GM19240 (cell line): ENCODE results near the gene AUTS2.
"Not testable (repeated sequence)": the region's sequence is repeated elsewhere in the genome, so short reads cannot be mapped to it uniquely, and the experiment has no call there.

Source experiments
- DNase-seq: peaks from one replicate; pipeline ENCODE4 v3.0.0; 2011; ENCODE audit warnings: low spot score; ENCODE audit not compliant: insufficient read length

AUTS2 gene

GRCh38 chr7:70786076-70786475, 1187.8 kb downstream of the AUTS2 start:
- no peak for DNase-seq

DNA sequence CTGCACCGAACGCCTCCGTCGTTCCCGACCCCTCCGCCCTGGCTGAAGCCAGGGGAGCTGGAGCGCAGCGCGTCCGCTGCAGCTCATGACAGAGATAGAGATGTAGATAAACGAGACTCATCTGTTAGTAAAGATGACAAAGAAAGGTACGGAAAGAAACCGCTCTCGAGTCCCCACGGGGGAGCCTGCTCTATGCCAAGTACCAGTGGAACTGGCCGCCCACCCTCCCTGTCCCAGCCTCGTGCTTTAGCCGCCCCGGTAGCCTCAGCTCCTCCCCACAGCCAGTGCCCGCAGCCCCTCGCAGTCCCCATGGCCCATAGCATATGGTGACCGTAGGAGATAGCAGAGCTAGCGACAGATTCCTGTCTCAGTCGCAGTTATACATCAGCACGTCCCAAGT, 1189.0 kb downstream of the AUTS2 start:
- DNase-seq = no peak

DNA sequence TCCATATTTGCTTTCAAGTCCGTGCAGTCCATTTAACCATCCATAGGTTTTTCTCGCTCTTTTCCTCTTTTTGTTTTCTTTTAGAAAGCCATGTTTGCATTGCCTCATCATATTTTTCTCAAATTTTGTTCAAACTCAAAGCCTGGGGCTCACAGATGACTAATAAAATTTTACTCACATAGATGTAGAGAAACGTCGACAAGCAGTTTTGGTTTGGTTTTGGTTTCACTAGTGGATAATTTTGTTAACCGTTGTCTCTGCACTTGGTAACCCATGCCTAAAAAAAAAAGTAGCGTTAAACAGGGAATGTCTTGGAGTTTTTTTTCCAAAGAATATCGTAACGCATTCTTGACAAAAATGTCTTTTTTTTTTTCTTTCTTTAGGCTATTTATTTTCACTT, 1189.5 kb downstream of the AUTS2 start:
- no peak for DNase-seq

GRCh38 chr7:70788276-70788675, 1190.0 kb downstream of the AUTS2 start:
- DNase-seq = no peak

DNA sequence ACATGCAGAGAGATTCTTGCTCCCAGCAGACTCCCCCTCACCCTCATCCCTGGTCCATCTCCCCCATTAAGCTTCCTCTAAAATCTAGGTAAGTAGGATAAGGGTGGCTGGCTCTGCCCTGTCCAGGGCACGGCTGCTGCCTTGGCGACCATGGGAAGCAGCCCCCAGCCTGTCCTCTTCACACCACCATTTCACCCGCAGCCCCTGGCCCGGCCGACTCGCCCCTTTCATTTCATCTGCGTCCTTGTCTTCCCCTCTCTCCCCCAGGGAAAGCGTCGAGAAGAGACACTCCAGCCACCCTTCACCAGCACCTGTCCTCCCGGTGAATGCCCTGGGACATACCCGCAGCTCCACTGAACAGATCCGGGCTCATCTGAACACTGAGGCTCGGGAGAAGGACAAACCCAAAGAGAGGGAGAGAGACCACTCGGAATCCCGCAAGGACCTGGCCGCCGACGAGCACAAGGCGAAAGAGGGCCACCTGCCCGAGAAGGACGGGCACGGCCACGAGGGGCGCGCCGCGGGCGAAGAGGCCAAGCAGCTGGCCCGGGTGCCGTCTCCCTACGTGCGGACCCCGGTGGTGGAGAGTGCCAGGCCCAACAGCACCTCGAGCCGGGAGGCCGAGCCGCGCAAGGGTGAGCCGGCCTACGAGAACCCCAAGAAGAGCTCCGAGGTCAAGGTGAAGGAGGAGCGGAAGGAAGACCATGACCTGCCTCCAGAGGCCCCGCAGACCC, 1191.4 kb downstream of the AUTS2 start:
- no peak for DNase-seq

GRCh38 chr7:70790215-70791073, 1192.2 kb downstream of the AUTS2 start:
- no peak for DNase-seq

- DNase-seq = no peak
These were observed 1193.1 kb downstream of the AUTS2 start for GRCh38 chr7:70791341-70791740.

DNA sequence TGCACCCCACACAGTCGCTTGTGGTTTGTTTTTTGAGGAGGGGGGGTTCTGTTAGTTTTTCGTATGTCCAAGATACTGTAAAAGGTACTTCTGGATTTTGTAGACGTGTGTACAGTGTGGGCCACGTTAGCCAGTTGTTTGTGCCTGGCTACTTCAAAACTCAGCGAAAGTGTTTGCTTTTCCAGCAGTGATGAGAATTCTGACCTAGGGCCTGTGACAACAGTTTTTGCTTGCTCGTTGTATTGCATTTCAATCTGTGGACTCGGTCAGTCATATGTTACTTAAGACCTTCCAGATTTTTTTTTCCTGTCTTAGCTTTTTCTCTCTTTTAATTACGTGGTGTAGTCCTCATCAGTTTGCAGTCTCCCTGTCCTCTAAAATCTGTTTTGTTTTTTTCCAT, 1194.8 kb downstream of the AUTS2 start:
- DNase-seq = no peak

- no peak for DNase-seq
These were observed 1195.5 kb downstream of the AUTS2 start for GRCh38 chr7:70793821-70794220.

DNA sequence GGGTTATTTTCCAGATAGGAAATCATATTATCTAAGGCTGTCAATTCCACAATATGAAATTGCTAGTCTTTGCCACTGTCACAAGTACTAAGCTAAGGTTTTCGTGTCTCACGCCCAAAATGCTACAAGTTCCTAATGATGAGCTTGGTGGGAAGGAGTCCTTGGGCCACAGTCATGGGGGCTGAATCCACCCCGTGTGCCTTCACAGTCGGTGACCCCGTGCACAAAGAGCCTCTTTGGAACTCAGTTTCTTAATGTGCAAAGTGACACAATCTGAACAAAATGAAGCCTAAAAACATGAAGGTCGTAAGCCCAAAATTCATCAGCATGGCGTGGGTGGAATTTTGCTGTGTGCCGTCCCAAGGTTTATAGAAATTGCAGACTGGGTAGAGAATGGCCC, 1196.7 kb downstream of the AUTS2 start:
- no peak for DNase-seq

GRCh38 chr7:70795948-70796347, 1197.7 kb downstream of the AUTS2 start:
- no peak for DNase-seq

DNA sequence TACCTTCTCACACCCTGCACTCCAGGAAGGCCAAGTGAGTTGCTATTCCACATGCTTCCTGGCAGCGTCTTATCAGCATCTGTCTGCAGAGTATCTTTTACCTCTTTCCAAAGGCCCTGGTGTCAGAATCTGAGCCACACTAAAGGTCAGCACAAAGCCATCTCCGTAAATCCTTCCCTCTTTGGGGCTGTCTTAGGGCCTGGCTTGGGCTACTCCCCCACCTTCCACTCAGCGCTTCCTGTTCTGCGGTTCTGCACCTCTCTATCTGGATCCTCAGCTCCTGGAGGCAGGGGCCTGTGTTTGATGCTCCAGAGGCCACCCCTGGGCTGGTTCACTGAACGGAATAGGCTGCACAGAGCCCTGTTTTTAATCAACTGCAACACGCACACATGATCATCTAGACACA, 1198.8 kb downstream of the AUTS2 start:
- DNase-seq = no peak

DNA sequence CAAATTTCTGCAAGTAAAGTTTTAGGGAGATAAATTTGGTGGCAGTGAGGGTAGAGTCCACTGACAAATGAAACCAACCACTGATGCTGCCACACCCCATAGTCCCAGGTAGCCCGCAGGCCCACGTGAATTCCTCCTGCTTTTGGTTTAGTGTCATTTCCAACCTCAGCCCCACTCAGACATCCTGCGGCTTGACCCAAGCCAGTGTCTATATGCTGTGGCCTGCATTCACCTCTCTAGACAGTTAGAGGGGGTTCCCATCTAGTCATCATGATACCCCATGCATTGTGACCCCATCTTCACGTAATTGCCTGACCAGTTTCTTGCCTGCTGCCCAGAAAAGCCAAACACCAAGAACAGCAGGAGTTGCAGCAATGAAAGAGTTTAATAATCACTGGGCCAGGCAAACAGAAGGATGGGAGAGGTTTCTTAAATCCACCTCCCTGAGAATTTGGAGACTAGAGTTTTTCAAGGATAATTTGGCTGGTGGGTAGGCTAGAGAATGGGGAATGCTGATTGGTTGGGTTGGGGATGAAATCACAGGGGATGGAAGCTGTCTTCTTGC, 1201.6 kb downstream of the AUTS2 start:
- DNase-seq = no peak

- no peak for DNase-seq
These were observed 1207.1 kb downstream of the AUTS2 start for GRCh38 chr7:70805360-70805759.

- DNase-seq = no peak
These were observed 1209.4 kb downstream of the AUTS2 start for GRCh38 chr7:70807650-70808049.

GRCh38 chr7:70808876-70809275, 1210.6 kb downstream of the AUTS2 start:
- DNase-seq = no peak

DNA sequence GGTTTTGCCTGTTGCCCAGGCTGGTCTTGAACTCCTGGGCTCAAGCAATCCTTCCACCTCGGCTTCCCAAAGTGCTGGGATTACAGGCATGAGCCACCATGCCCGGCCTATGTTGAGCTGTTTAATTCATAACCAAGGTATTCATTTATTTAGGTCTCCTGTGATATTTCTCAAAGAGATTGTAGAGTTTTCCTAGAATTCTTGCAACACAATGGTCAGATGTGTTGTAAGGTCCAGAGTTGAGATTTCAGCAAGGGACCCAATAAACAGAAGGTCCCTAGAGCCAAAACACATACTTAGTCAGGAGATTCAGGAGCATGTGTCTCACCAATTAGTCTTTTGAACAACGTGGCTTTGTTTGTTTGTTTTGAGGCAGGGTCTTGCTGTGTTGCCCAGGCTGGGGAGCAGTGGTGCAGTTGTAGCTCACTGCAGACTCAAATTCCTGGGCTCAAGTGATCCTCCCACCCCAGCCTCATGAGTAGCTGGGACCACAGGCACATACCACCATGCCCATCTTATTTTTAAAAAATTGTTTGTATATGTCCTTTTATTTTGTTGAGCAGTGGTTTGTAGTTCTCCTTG, 1212.4 kb downstream of the AUTS2 start:
- no peak for DNase-seq

DNA sequence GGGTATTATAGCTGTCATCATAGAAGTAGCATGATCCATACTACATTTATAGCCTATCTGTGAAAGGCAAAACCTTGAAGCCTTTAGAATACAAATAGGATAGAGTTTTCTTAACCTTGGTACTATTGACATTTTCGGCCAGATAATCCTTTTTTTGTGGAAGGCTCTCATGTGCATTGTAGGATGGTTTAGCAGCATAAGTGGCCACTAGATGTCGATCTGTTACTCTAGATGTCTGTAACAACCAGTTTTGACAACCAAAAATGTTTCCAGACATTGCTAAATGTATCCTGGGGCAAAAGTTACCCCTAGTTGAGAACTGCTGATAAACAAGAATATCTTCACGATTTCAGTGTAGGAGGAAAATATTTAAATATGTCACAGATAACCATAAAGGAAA, 1214.2 kb downstream of the AUTS2 start:
- no peak for DNase-seq

DNA sequence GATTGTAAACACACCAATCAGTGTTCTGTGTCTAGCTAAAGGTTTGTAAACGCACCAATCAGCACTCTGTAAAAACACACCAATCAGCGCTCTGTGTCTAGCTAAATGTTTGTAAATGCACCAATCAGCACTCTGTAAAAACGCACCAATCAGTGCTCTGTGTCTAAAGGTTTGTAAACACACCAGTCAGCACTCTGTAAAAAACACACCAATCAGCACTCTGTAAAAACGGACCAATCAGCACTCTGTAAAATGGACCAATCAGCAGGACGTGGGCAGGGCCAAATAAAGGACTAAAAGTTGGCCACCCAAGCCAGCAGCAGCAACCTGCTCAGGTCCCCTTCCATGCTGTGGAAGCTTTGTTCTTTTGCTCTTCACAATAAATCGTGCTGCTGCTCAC, 1224.2 kb downstream of the AUTS2 start:
- DNase-seq = not testable (repeated sequence)

- peak; percentile 22 for DNase-seq
These were observed 1231.2 kb downstream of the AUTS2 start for GRCh38 chr7:70829221-70830059.

GRCh38 chr7:70830060-70830395, 1231.8 kb downstream of the AUTS2 start:
- no peak for DNase-seq
